HCT116 (cell line): ENCODE measurements around the gene KMO.

Experiments
- EGR1 ChIP-seq: IDR thresholded peaks from 2 replicates; pipeline ENCODE4 v1.6.1; 2012; ENCODE audit warnings: low read depth
- EZH2phosphoT487 ChIP-seq: fragments of 200-600 bp; IDR thresholded peaks from 2 replicates; pipeline ENCODE4 v1.6.1; 2018; ENCODE audit warnings: antibody characterized with exemption, borderline replicate concordance
- POLR2A ChIP-seq: IDR thresholded peaks from 2 replicates; pipeline ENCODE4 v1.7.0; 2011; ENCODE audit warnings: borderline replicate concordance; ENCODE audit not compliant: insufficient read depth, insufficient read length; ENCODE audit errors: extremely low read depth
- SRF ChIP-seq: IDR thresholded peaks from 2 replicates; pipeline ENCODE4 v1.6.1; 2012; ENCODE audit warnings: low read depth
- ZNF274 ChIP-seq: fragments of 200-500 bp; sonication (Bioruptor generic); IDR thresholded peaks from 2 replicates; pipeline ENCODE4 v1.6.1; 2014; ENCODE audit warnings: mild to moderate bottlenecking, low read depth, low read length, inconsistent platforms
- TF ChIP-seq, protein P1 (sequence below), 3 experiments: fragments of 200-600 bp in 1 of 3; sonication (generic) in 1 of 3; IDR thresholded peaks in 2 of 3; conservative IDR thresholded peaks in 1 of 3; 2 replicates each; pipeline ENCODE4 v1.5.1; 2012 to 2017; ENCODE audit warnings: low read depth in 2 of 3, low read length in 2 of 3, antibody characterized with exemption in 1 of 3, borderline replicate concordance in 1 of 3, control low read depth in 1 of 3, mild to moderate bottlenecking in 1 of 3, mixed read lengths in 1 of 3, mixed run types in 1 of 3, moderate library complexity in 1 of 3; ENCODE audit not compliant: insufficient read depth in 1 of 3
- TF ChIP-seq, protein P2 (sequence below): IDR thresholded peaks from 2 replicates; pipeline ENCODE4 v1.6.1; 2012
- TF ChIP-seq, protein P3 (sequence below): IDR thresholded peaks from 2 replicates; pipeline ENCODE4 v1.6.1; 2011; ENCODE audit warnings: mild to moderate bottlenecking, low read length, moderate library complexity; ENCODE audit not compliant: insufficient replicate concordance; ENCODE audit errors: extremely low read depth

DNA sequence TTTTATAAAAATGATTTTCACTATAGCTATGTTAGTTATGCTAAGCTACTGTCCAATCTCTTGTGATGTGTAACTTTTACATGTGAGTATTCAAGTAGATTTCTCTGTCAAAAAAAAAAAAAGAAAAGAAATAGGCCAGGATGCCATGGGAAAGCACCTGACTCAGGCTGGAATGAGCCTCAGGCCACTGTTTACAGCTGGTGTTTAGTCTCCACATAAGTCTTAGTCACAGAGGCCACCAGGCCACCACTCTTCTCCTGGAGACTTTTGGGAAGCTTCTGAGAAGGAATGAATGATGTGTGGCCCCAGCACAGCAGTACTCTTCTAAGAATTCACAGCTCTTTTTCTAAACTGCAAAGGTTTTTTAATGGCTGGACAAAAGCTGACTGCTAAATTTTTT, 59.1 kb downstream of the KMO start:
- TF ChIP-seq ZNF274 (no peak), SRF (no peak), EZH2phosphoT487 (no peak), POLR2A (no peak), EGR1 (no peak)
- TF ChIP-seq, protein P1, sequence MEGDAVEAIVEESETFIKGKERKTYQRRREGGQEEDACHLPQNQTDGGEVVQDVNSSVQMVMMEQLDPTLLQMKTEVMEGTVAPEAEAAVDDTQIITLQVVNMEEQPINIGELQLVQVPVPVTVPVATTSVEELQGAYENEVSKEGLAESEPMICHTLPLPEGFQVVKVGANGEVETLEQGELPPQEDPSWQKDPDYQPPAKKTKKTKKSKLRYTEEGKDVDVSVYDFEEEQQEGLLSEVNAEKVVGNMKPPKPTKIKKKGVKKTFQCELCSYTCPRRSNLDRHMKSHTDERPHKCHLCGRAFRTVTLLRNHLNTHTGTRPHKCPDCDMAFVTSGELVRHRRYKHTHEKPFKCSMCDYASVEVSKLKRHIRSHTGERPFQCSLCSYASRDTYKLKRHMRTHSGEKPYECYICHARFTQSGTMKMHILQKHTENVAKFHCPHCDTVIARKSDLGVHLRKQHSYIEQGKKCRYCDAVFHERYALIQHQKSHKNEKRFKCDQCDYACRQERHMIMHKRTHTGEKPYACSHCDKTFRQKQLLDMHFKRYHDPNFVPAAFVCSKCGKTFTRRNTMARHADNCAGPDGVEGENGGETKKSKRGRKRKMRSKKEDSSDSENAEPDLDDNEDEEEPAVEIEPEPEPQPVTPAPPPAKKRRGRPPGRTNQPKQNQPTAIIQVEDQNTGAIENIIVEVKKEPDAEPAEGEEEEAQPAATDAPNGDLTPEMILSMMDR (IDR thresholded peaks at IDR 0.05 in 2 of 3, conservative IDR thresholded peaks at IDR 0.05 in 1 of 3; ENCODE audit: borderline replicate concordance in 1 of 3, insufficient read depth in 1 of 3, low read depth in 2 of 3, low read length in 2 of 3): no peak
- TF ChIP-seq, protein P2, sequence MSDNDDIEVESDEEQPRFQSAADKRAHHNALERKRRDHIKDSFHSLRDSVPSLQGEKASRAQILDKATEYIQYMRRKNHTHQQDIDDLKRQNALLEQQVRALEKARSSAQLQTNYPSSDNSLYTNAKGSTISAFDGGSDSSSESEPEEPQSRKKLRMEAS: 0 out of 2 replicates have a peak, but pooled peaks have one; percentile 23
- TF ChIP-seq, protein P3, sequence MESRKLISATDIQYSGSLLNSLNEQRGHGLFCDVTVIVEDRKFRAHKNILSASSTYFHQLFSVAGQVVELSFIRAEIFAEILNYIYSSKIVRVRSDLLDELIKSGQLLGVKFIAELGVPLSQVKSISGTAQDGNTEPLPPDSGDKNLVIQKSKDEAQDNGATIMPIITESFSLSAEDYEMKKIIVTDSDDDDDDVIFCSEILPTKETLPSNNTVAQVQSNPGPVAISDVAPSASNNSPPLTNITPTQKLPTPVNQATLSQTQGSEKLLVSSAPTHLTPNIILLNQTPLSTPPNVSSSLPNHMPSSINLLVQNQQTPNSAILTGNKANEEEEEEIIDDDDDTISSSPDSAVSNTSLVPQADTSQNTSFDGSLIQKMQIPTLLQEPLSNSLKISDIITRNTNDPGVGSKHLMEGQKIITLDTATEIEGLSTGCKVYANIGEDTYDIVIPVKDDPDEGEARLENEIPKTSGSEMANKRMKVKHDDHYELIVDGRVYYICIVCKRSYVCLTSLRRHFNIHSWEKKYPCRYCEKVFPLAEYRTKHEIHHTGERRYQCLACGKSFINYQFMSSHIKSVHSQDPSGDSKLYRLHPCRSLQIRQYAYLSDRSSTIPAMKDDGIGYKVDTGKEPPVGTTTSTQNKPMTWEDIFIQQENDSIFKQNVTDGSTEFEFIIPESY: no peak
